ENCODE measurements around the gene RNF6. TPM values are rescaled to one million over a fixed set of nuclear protein-coding genes. Genes with fewer than 3 reads are reported as not detected.
"Not testable (repeated sequence)": the region's sequence is repeated elsewhere in the genome, so short reads cannot be mapped to it uniquely, and the experiment has no call there.

Gene RNF6
- 54.9 TPM for total RNA-seq

- H3K4me1 ChIP-seq (ENCODE audit: insufficient read depth, low read length): peaks cover 18% of the 10 kb centered on the region
- H3K4me3 ChIP-seq (ENCODE audit: low read length): peak within 1 kb of the TSS; percentile 97
- no peaks in the 10 kb centered on the region for H3K27me3 ChIP-seq (ENCODE audit: insufficient read depth, low read length)
- H3K9me3 ChIP-seq (ENCODE audit: low read depth, low read length): no peaks in the 10 kb centered on the region
Measured at GRCh38 chr13:26221721-26222519, at the start of gene RNF6. Gene RNF6, minus strand, starts transcription at chr13:26222314. Its CDS starts 2,665 bp downstream, at chr13:26219649.

DNA sequence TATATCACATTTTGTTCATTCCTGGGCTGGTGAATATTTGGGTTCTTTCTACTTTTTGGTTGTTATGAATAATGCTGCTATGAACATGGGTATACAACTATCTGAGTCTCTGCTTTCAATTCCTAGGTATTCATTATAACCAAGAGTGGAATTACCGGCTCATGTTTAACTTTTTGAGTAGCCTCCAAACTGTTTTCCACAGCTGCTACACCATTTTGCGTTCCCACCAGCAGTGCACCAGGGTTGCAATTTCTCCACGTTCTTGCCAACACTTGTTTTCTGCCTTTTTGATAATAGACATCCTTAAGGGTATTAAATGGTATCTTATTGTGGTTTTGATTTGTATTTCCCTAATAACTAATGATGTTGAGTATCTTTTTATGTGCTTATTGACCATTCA, 48.6 kb upstream of the RNF6 start:
- Histone ChIP-seq H3K4me3 (ENCODE audit: low read length) (no peak overlapping the region), H3K27me3 (ENCODE audit: insufficient read depth, low read length) (no peaks in the 10 kb centered on the region), H3K9me3 (ENCODE audit: low read depth, low read length) (no peaks in the 10 kb centered on the region), H3K4me1 (ENCODE audit: insufficient read depth, low read length) (no peaks in the 10 kb centered on the region)

DNA sequence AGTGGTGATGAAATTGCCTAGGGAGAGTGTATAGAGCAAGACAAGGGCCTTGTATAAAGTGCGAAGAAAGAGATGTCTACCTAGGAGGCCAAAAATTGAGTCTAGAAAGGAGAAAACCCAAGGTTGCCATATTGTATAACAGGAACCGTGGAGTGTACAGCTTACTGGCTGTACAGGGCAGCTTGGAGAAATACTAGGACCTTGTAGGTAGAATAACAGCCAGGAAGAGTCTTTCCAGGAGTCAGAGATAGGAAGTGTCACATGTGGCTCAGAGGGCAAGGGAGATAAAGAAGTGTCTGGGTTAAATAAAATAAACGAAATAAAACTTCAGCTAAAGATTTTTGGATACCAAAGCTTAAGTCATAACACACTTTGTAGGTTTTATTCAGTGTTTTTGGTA, 44.2 kb upstream of the RNF6 start:
- no peaks in the 10 kb centered on the region for H3K27me3 ChIP-seq (ENCODE audit: insufficient read depth, low read length)
- no peaks in the 10 kb centered on the region for H3K9me3 ChIP-seq (ENCODE audit: low read depth, low read length)
- H3K4me1 ChIP-seq (ENCODE audit: insufficient read depth, low read length): no peaks in the 10 kb centered on the region
- H3K4me3 ChIP-seq (ENCODE audit: low read length): no peak overlapping the region

DNA sequence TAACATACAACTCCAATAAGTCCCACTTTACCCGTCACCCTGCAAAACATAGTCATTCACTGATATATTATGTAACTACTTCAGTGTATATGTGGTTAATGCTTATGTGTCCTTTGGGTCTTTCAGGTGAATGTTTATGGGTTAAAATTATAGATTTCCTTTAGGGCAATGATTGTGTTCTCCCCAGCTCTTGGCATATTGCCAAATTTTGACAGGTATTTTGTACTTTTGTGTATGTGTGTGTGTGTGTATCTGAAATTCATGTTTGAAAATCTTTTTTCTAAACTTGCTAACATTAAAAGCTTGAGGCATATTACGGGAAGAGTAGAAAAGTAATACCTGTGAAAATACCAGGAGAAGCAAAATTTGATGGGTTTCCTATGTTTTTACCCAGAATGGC, 40.0 kb upstream of the RNF6 start:
- Histone ChIP-seq H3K4me3 (ENCODE audit: low read length) (no peak overlapping the region), H3K27me3 (ENCODE audit: insufficient read depth, low read length) (no peaks in the 10 kb centered on the region), H3K4me1 (ENCODE audit: insufficient read depth, low read length) (no peaks in the 10 kb centered on the region), H3K9me3 (ENCODE audit: low read depth, low read length) (no peaks in the 10 kb centered on the region)

DNA sequence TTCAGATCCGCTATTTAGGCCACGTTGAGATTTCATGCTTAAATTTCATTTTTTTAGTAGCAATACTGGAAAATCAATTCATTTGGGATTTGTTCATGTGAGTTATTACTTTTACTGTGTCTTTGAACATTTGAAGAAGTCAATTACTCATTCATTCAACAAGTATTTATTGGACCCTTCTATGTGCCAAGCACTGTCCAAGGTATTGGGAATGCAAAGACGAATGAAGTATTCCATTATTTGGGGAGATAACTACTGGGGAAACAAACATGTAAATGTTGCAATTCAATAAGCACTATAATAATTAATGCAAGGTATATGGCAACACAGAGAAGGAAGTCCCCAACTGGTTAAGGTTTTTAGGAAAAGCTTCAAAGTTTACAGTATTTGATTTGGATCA, 37.5 kb upstream of the RNF6 start:
- Histone ChIP-seq H3K4me1 (ENCODE audit: insufficient read depth, low read length) (peaks cover 13% of the 10 kb centered on the region), H3K9me3 (ENCODE audit: low read depth, low read length) (no peaks in the 10 kb centered on the region), H3K27me3 (ENCODE audit: insufficient read depth, low read length) (no peaks in the 10 kb centered on the region), H3K4me3 (ENCODE audit: low read length) (no peak overlapping the region)

GRCh38 chr13:26257049-26257448, 34.9 kb upstream of the RNF6 start:
- H3K9me3 ChIP-seq (ENCODE audit: low read depth, low read length): no peaks in the 10 kb centered on the region
- no peak overlapping the region for H3K4me3 ChIP-seq (ENCODE audit: low read length)
- H3K27me3 ChIP-seq (ENCODE audit: insufficient read depth, low read length): no peaks in the 10 kb centered on the region
- peaks cover 15% of the 10 kb centered on the region for H3K4me1 ChIP-seq (ENCODE audit: insufficient read depth, low read length)

- Histone ChIP-seq H3K9me3 (ENCODE audit: low read depth, low read length) (no peaks in the 10 kb centered on the region), H3K4me1 (ENCODE audit: insufficient read depth, low read length) (peaks cover 15% of the 10 kb centered on the region), H3K4me3 (ENCODE audit: low read length) (no peak overlapping the region), H3K27me3 (ENCODE audit: insufficient read depth, low read length) (no peaks in the 10 kb centered on the region)
Measured at GRCh38 chr13:26255691-26256277, 33.7 kb upstream of the RNF6 start.

GRCh38 chr13:26255115-26255514, 33.0 kb upstream of the RNF6 start:
- peaks cover 15% of the 10 kb centered on the region for H3K4me1 ChIP-seq (ENCODE audit: insufficient read depth, low read length)
- peaks cover 3% of the 10 kb centered on the region for H3K27me3 ChIP-seq (ENCODE audit: insufficient read depth, low read length)
- no peaks in the 10 kb centered on the region for H3K9me3 ChIP-seq (ENCODE audit: low read depth, low read length)
- H3K4me3 ChIP-seq (ENCODE audit: low read length): peak overlapping the region; percentile 71

DNA sequence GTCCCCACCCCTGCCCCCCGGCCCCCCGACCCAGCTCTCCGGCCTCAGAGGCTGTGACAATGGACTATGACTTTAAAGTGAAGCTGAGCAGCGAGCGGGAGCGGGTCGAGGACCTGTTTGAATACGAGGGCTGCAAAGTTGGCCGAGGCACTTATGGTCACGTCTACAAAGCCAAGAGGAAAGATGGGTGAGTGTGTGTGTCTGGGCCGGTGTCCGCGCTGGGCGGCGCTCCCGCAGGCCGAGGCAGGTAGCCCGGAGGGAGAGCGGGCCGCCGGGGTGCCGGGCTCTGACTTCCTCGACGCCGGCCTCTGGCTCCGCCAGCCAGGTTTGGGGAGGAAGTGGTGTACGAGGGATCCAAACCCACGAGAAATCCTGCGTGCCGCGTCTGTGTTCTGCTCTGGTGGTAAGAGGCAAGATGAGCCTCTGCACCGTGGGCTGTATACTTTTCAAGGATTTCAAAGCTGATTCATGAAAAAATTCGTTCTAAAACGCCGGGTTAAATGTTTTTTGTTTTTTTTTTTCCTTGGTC, 32.5 kb upstream of the RNF6 start:
- Histone ChIP-seq H3K9me3 (ENCODE audit: low read depth, low read length) (no peaks in the 10 kb centered on the region), H3K4me1 (ENCODE audit: insufficient read depth, low read length) (peaks cover 15% of the 10 kb centered on the region), H3K4me3 (ENCODE audit: low read length) (peak overlapping the region; percentile 71), H3K27me3 (ENCODE audit: insufficient read depth, low read length) (peaks cover 5% of the 10 kb centered on the region)

GRCh38 chr13:26253787-26254582, 31.9 kb upstream of the RNF6 start, which contains the start of gene CDK8:
Gene CDK8, plus strand, starts transcription at chr13:26254129. Its CDS starts 513 bp downstream, at chr13:26254642.
- no peaks in the 10 kb centered on the region for H3K9me3 ChIP-seq (ENCODE audit: low read depth, low read length)
- peaks cover 7% of the 10 kb centered on the region for H3K27me3 ChIP-seq (ENCODE audit: insufficient read depth, low read length)
- H3K4me1 ChIP-seq (ENCODE audit: insufficient read depth, low read length): peaks cover 15% of the 10 kb centered on the region
- peak within 1 kb of the TSS; percentile 71 for H3K4me3 ChIP-seq (ENCODE audit: low read length)

GRCh38 chr13:26253262-26253786, 31.2 kb upstream of the RNF6 start:
- H3K4me3 ChIP-seq (ENCODE audit: low read length): peak overlapping the region; percentile 71
- peaks cover 8% of the 10 kb centered on the region for H3K27me3 ChIP-seq (ENCODE audit: insufficient read depth, low read length)
- H3K4me1 ChIP-seq (ENCODE audit: insufficient read depth, low read length): peaks cover 15% of the 10 kb centered on the region
- H3K9me3 ChIP-seq (ENCODE audit: low read depth, low read length): no peaks in the 10 kb centered on the region

DNA sequence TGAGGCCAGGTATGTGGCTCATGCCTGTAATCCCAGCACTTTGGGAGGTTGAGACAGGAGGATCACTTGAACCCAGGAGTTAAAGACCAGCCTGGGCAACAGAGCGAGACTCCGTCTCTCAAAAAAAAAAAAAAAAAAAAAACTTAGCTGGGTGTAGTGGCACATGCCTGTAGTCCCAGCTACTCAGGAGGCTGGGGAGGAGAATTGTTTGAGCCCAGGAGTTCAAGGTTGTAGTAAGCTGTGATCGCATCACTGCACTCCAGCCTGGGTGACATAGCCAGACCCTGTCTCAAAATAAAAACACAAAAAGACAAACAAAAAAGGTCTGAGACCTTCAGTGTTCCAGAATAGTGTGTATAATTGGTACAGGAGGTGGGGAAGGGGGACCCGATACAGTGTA, 29.9 kb upstream of the RNF6 start:
- H3K9me3 ChIP-seq (ENCODE audit: low read depth, low read length); H3K4me3 ChIP-seq (ENCODE audit: low read length); H3K27me3 ChIP-seq (ENCODE audit: insufficient read depth, low read length): not testable (repeated sequence)
- peaks cover 15% of the 10 kb centered on the region for H3K4me1 ChIP-seq (ENCODE audit: insufficient read depth, low read length)

DNA sequence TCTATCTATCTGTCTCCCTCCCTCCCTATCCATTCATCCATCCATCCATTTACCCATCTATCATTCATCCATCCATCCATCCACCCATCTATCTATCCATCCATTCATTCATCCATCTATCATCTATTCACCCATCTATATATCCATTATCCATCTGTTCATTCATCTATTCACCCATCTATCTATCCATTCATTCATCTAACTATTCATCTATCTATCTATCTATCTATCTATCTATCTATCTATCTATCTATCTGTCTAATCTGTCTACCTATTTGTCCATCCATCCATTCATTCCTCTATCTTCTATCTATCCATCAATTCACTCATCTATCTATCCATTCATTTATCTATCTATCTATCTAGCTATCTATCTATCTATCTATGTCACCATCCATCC, 27.4 kb upstream of the RNF6 start:
- H3K4me1 ChIP-seq (ENCODE audit: insufficient read depth, low read length): peaks cover 3% of the 10 kb centered on the region
- H3K4me3 ChIP-seq (ENCODE audit: low read length): no peak overlapping the region
- H3K27me3 ChIP-seq (ENCODE audit: insufficient read depth, low read length): peaks cover 8% of the 10 kb centered on the region
- no peaks in the 10 kb centered on the region for H3K9me3 ChIP-seq (ENCODE audit: low read depth, low read length)

GRCh38 chr13:26247608-26248007, 25.5 kb upstream of the RNF6 start:
- Histone ChIP-seq H3K9me3 (ENCODE audit: low read depth, low read length) (peaks cover 2% of the 10 kb centered on the region), H3K4me3 (ENCODE audit: low read length) (no peak overlapping the region), H3K27me3 (ENCODE audit: insufficient read depth, low read length) (peaks cover 10% of the 10 kb centered on the region), H3K4me1 (ENCODE audit: insufficient read depth, low read length) (no peaks in the 10 kb centered on the region)

GRCh38 chr13:26247011-26247410, 24.9 kb upstream of the RNF6 start:
- Histone ChIP-seq H3K4me3 (ENCODE audit: low read length) (no peak overlapping the region), H3K27me3 (ENCODE audit: insufficient read depth, low read length) (peaks cover 10% of the 10 kb centered on the region), H3K9me3 (ENCODE audit: low read depth, low read length) (peaks cover 5% of the 10 kb centered on the region), H3K4me1 (ENCODE audit: insufficient read depth, low read length) (no peaks in the 10 kb centered on the region)
